Esophagus muscularis mucosa (tissue), 3 donors: ENCODE data around the gene TTYH2.

Experiments
- POLR2A ChIP-seq: fragments of 450-650 bp; IDR thresholded peaks from one replicate; pipeline ENCODE4 v1.6.1; 2017; ENCODE audit warnings: antibody characterized with exemption, moderate library complexity, mild to moderate bottlenecking, low read depth
- TF ChIP-seq, protein P1 (sequence below), 3 experiments: fragments of 200-600 bp in 2 of 3; fragments of 450-650 bp in 1 of 3; sonication (generic) in 2 of 3; IDR thresholded peaks; one replicate each; pipeline ENCODE4 v1.5.1; 2017 to 2019; ENCODE audit warnings: antibody characterized with exemption in 3 of 3, mild to moderate bottlenecking in 2 of 3, moderate library complexity in 1 of 3

DNA sequence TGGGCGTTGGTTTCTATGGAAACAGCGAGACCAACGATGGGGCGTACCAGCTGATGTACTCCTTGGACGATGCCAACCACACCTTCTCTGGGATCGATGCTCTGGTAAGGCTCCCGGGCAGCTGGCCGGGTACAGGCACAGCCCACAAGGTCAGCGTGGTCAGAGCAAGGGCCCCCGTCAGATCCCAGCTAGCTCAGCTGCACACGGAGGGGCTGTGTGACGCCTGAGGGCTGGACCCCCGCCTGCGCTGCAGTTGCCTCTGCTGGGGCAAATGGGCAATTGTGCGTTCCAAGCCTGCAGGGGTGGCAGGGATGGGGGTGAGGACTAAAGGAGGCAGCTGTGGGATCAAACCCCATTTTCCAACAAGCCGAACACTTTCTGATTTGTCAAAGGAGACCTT is 17.5 kb downstream of the TTYH2 start:
- TF ChIP-seq, protein P1, sequence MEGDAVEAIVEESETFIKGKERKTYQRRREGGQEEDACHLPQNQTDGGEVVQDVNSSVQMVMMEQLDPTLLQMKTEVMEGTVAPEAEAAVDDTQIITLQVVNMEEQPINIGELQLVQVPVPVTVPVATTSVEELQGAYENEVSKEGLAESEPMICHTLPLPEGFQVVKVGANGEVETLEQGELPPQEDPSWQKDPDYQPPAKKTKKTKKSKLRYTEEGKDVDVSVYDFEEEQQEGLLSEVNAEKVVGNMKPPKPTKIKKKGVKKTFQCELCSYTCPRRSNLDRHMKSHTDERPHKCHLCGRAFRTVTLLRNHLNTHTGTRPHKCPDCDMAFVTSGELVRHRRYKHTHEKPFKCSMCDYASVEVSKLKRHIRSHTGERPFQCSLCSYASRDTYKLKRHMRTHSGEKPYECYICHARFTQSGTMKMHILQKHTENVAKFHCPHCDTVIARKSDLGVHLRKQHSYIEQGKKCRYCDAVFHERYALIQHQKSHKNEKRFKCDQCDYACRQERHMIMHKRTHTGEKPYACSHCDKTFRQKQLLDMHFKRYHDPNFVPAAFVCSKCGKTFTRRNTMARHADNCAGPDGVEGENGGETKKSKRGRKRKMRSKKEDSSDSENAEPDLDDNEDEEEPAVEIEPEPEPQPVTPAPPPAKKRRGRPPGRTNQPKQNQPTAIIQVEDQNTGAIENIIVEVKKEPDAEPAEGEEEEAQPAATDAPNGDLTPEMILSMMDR (IDR thresholded peaks at IDR 0.05), result no peak
- TF ChIP-seq POLR2A, result no peak
